CD4-positive, alpha-beta T cell treated with Interferon gamma for 1 hour (primary cell): ENCODE results near the gene QSOX2.

Source experiments
- DNase-seq: peaks from one replicate; pipeline ENCODE4 v3.0.0-alpha.2; 2020

QSOX2 gene, protein sequence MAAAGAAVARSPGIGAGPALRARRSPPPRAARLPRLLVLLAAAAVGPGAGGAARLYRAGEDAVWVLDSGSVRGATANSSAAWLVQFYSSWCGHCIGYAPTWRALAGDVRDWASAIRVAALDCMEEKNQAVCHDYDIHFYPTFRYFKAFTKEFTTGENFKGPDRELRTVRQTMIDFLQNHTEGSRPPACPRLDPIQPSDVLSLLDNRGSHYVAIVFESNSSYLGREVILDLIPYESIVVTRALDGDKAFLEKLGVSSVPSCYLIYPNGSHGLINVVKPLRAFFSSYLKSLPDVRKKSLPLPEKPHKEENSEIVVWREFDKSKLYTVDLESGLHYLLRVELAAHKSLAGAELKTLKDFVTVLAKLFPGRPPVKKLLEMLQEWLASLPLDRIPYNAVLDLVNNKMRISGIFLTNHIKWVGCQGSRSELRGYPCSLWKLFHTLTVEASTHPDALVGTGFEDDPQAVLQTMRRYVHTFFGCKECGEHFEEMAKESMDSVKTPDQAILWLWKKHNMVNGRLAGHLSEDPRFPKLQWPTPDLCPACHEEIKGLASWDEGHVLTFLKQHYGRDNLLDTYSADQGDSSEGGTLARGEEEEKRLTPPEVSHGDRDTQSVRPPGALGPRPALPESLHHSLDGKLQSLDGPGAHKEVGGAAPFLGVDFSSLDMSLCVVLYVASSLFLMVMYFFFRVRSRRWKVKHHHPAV

DNA sequence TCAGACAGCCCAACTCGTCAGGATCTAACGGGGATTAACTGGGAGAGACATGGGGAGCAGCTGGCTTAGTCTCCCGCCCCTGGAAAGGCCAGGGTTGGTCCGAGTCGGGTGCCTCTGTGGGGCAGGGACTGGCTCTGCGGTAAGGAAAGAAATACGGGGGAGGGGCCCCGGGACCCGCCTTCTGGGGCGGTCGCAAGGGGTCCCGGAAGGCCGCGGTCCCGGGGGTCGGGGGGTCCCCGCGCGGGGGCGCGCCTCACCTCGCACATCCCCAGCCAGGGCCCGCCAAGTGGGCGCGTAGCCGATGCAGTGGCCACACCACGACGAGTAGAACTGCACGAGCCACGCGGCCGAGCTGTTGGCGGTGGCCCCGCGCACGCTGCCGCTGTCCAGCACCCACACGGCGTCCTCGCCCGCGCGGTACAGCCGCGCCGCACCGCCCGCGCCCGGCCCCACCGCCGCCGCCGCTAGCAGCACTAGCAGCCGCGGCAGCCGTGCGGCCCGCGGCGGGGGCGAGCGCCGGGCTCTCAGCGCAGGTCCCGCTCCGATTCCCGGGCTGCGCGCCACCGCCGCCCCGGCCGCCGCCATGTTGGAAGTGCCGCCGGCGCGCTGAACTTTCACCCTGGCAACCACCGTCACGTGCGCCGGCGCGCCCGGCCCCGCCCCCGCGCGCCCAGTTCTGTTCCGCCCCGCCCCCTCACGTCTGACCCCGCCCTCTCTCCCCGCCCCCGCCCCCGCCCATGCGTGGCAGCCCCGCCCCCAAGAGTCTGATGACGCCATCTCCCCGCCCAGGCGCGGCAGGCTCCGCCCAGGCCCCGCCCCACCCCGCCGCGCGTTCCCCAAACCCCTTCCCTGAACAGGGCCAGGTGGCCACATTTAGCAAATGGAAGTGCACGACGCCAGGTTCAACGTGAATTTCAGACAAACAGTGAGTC lies at the start of gene QSOX2:
TSS of gene QSOX2 (minus strand) at position 594 of the 932 bp plus-strand sequence. CDS start at position 585, 9 bp downstream.
- DNase-seq = peak; percentile 79

DNA sequence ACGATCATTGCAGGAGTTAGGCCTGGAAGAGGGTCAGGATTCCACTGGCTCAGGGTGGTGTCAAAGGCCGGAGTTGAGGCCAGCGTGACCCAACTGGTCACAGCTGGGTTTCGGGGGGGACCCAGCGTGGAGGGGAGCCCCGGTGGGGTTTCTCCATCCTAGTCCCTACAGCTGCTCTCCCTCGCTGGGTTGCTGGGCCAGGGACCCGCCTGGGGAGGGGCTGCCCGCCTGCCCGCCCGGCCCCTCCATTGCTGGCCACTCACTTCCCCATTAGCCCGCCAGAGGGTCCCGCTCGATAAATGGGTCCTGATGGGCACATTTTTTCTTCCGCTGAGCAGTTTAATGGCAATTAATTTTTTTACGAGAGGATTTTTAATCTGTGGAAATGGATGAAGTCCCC lies 49.4 kb upstream of the QSOX2 start:
- no peak for DNase-seq

DNA sequence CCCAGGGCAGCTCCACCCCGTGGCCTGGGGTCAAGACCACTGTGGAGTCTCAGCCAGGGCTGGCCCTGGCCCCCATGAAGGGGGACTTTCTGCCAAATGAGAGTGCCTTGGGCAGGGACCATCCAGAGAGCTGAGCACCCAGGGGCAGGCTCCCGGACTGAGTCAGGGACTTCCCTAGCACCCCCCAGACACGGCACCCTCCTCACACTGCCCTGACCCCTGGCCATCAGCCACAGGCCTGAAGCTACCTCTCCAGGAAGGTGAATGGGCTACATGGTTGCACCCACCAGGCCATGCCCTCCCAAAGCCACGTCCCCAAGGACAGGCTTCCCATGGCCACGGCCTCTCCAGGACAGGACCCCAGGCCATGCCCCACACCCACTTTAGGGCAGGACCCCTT lies 48.8 kb upstream of the QSOX2 start:
- DNase-seq = no peak

DNA sequence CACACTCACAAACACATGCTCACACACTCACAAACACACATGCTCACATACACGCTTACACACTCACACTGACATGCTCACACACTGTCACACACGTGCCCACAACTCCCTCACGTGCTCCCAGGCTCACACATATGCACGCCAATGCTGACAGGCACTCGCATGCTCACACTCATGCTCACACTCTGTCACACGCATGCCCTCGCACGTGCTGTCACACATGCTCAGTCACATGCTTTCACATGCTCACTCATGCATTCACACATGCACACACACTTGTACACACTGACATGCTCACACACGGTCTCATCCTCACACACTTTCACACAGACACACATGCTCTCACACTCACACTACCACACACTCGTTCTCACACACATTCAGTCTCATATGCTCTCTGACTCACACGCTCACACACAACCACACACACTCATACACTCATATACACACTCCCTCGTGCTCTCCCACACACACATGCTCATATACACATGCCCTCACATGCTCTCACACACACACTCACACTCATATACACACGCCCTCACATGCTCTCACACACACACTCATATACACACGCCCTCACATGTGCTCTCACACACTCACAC lies 48.0 kb upstream of the QSOX2 start:
- no peak for DNase-seq

DNA sequence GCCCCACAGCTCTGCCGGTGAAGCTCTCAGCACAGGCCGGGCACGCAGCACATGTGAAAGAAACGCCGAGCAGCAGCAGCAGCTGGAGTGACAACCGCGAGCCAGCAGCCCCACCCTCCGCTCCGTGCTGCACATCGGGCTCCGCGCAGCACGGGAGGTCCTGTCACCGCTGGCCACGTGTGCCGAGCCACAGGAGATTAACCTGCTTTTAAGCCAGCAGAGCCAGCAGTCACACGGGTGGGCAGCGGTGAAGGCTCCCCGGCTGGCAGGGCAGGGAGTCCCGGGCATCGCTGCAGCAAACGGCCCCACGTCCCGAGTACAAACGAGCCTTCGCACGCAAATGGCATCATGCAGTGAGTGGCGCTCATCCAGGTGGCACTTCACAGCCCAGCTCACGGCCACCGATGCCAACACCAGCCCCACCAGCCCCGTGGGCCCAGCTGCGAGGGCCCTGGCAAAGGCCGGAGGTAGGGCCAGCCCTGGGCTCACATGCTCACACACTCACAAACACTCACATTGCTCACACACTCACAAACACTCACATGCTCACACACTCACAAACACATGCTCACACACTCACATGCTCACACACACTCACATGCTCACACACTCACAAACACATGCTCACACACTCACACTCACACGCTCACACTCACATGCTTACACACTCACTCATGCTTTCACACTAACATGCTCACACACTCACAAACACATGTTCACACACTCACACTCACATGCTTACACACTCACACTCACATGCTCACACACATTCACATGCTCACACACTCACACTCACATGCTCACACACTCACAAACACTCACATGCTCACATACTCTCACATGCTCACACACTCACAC lies 47.2 kb upstream of the QSOX2 start:
- DNase-seq = no peak

DNA sequence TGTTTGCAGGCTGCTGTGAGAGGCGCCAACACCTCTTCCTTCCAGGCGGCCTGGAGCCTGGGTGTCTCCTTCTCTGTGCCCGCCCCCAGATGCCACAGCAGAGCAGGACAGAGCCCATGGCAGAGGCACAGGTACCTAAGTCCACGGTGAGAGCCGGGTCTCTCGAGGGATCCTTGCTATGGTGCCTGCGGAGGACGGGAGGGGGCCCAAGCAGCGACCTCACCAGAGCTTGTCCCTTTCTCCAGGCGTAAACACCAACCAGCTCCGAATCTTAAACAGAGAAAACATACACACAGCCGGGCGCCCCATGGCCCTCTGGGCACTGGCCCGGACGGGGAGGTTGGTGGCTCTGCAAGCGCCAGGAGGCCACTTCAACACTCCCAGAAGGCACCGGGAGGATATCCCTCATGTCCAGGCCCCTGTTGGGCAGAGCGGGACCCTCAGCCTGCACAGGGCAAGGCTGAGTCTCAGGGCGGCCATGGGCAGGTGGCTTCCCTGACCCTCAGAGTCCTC lies 46.5 kb upstream of the QSOX2 start:
- no peak for DNase-seq

DNA sequence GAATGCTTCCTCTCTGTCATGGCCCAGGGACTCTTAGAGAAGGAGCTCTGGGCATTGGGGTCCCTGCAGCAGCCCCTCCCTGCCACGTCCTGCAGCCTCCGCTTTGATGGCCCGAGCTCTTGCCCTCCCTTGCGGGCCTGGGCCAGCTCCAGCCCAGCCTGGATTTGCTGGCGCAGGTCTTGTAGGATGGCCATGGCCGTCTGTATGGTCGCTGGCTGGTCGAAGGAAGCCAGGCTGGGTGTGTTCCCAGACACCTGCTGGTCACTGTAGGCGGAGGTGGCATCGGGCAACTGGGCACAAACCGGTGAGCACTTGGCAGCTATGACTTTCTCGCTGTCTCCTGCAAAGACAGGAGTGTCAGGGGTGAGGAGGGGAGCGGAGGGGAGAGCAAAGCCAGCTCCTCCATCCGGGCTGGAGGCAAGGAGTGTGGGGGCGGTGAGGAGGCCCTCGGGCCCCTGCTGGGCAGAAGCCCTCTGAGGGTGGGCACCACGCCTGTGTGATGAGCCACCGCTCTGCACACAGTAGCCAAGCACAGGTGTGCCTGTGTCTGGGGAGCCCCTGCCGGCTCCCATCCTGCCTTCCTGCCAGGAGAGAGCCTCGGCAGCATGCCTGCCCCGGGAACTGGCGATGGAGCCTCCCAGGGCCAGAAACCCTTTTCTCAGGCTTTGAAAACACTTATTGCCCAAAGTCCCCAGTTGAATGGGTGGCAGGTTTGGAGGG lies 45.9 kb upstream of the QSOX2 start:
- DNase-seq = no peak

DNA sequence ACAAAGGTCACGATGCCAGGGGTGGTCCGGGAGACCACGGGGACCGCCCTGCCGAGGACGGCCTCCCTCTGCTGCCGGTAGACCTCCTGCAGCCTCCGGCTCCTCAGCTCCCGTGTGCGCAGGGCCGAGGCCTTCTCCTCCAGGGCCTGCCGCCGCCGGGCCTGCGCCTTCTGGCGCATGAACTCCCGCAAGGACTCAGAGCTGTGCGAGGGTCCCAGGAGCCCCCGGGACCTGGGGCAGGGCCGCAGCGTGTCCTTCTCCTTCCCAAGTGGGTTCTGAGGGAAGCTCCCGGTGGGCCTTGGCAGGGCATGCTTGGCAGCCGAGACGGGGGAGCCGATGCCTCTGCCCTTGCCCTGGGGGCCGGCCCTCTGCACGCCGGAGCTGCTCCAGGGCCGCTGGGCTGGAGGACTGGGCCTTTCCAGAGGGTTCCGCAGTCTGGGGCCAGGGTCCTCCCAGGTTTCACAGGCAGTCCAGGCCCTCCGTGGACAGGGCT lies 44.9 kb upstream of the QSOX2 start:
- no peak for DNase-seq

DNA sequence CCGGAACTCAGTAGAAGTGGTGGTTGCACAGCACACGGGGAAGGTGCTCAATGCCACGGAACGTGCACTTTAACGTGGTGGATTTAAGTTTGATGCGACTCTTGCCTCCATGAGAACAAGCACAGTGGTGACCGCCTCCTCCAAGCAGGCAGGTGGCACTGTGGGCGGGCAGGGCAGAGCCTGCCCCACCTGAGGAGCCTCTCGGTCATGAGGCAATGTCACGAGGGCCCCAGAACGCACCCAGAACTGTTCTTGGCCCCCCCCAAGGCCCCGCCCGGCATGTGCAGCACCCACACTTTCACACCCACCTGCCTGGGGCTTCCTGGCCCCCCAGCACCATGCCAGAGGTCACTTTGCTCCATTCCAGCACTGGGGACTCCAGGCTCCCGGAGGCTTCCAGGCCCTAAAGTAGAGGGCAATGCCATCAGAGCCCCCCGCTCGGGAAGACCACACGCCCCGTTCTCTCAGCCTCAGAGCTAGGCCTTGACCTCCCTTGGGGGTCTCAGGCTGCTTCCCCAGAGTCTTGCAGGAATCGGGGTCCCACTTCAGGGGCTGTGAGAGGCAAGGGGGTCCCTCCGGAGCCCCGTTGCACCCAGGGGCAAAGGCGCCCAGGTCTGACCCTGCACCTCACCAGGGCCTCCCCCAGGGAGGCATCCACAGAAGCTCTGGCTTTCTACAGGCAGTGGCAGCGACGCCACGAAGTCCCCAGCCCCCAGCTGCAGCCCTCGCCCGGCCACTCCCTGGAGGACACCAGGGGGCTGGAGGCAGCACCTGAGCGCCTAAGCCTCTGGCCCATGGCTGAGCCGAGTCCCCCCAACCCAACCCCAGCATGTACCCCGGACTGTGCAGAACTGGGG lies 44.3 kb upstream of the QSOX2 start:
- no peak for DNase-seq

DNA sequence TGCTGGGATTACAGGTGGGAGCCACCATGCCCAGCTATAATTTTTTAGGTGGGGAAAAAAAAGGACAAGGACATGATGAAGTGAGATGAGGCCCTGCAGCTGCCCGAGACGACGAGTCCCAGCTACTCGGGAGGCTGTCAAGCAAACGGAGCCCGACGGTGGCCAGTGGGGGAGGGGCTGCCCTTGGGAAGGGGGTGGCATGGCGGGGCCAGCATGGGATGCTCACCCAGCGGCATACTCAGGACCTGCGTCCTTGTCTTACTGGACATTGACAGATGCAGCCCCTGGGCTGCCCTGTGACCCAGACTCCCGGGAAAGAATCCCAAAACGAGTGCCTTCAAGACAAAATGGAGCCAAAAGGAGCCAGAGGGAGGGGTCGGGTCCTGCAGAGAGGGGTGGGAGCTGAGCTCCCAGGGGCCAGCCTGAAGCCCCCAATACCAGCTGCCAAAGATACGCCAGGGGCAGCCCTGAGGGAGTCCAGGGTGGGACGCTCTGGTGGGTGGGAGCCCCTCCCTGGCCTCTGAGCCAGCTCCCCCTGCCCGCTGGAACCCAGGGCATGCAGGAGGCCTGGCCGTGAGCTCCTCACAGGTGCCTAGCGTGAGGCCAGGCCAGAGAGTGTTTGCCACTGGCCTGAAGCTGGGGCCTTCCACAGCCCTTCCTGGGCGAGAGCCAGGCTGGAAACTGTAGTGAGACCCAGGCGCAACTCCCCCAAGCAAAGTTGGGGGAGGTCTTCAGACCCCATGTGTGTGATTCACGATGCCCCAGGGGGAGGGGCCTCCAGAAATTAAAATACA lies 42.5 kb upstream of the QSOX2 start:
- DNase-seq = no peak

DNA sequence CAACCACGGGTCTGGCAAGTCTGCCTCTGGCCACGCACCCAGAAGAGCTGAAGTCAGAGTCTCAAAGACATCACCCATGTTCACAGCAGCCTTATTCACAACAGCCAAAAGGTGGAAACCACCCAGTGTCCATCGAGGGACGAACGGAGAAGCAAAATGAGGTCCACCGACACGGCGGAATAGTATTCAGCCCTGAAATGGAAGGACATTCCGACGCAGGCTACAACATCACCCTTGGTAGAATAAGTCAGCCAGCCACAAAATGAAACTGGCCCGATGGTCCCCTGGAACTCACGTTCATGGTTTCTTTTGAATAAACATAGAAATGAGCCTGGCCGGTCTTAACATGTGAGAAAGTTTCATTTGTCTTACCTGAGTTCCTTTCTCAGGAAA lies 41.4 kb upstream of the QSOX2 start:
- no peak for DNase-seq

DNA sequence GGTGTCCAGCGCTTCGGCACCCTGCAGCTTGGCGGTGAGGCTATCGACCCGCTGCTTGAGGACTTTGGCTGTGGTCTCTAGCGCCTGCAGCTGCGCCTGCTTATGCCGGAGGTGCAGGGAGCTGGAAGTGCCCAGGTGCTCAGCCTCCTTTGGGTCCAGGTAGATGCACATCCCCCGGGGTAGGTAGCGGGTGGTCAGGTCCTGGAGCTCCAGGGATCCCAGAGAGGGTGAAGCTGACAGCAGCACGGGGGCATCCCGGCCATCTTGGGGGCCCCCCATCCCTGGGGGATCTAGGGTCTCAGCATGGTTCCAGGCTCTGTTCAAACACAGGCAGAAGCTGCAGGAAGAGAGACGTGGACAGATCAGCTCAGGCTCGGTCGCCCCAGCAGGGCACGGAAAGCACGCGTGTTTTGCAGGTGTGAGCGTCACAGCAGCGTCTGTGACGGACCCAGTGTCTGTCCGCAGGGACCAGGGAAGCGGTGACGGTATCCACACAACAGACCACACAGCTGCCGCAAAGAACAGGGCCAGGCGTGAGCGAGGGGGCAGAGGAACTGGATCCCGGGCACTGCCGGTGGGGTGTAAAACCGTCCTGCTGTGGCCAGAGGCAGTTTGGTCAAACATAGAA lies 40.9 kb upstream of the QSOX2 start:
- no peak for DNase-seq

DNA sequence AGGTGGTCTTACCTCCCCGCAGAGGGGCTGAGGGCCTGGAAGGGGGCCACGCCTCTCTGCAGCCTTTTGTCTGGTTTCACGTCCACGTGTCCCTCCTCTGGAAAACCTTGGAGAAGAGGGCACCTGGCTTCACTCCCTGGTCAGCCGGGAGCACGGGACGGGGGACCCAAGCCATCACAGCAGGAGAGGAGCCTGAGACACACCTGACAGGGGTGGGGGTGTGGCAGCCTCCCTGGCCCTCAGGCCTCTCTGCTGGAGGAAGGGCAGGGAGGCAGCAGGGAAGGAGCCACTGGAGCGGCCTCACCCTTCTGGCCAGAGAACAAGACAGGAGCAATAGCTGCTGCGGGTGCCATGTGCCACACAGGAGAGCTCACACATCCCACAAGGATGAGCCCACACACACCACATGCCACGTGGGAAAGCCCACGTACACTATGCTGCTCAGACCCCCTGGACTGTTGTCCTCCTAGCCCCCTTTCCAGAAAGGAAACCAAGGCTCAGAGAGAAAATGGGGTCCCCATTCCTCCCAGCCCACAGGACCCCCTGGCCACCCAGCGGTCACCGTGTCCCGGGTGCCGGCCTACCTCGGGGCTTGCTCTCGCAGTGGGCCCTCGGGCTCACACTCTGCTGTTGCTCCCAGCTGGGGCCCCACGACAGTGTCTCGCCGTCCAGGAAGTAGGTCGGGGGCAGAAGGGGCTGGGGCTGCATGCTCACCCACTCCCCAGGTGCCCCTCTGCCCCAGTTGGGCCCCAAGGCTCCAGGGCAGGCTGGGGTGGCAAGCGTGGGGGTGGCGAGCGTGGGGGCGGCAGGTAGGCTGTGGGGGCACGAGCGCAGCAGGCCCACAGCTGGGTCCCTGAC lies 40.1 kb upstream of the QSOX2 start:
- DNase-seq = no peak

DNA sequence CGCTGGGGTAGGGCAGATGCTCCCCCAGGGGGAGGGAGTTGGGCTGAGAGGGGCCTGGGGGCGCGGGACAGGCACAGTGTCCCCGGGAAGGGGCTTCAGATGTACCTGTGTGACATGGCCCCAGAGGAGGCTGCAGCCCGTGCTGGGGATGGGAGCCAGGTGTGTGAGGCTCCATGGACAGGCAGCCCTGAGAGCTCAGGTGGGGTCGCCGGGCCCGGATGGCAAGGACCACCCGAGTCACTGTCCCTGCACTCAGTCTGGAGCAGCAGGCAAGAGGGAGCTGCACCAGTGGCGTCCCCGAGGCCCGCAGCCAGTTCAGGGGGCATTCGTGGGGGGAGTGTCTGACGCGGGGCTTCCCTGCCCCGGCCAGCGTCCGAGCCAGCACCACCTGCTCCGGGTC lies 39.3 kb upstream of the QSOX2 start:
- no peak for DNase-seq

DNA sequence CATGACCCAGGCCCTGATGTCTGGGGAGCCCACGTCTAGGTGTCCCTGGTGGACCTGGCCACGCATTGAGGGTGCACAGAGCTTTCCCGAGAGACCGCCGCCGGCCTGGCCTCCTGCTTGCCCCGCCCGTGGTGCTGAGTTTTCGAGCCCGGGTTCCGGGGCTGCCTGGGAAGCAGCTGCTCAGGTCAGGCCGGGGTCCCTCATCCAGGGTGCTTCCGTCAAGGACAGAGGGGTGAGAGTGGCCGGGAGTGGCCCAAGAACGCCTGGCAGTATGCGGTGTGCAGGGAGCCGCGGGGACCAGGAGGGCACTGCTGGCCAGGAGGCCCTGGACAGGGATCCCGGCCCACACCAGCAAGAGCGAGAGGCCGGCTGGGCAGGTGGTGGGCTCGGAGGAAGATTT lies 38.7 kb upstream of the QSOX2 start:
- no peak for DNase-seq

DNA sequence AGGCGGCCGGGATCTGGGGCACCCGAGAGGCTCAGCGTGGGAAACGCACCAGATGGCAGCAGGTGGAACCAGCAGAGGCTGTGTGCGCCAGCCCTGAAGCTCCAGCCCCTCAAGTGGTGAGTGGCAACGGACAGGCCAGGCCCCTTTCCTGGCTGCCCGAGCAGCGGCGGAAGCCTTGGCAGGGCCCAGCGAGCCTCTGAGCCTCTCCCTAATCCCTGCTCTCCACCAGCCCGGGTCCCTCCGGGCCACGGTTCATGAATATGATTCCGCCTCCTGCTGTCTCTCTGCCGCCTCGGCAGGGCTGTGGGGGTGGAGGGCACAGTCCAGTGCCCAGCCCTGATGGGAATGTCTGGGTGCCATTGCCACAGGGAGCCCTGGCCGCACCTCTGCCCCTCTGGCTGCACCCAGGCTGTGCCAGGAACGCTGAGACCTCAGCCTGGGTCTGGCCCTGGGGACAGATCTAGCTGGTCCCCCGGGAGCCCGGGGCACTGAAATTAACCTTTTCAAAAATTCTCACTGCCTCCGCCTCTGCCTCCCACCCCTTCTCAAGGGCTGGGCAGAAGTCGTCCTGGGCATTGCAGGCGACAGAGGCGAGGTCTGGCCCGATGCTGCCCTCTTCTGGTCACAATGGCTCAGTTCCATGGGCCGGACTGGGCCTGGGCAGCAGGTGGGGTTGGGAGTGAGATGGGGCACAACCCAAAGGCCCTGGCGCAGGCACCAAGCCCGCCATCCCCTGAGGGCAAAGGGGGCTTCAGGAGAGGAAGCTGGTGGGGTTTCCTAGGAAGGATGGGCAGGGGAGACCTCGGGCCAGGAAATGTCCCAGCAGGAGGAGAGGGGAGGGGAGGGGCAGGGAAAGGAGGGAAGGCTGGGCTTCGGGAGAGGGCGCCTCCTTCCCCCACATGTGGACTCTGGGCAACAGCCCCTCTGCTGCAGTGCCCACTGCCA lies 38.0 kb upstream of the QSOX2 start:
- peak; percentile 74 for DNase-seq
